ENCODE data around the gene ID3.
"Not testable (repeated sequence)": the region's sequence is repeated elsewhere in the genome, so short reads cannot be mapped to it uniquely, and the experiment has no call there.

The ID3 gene

DNA sequence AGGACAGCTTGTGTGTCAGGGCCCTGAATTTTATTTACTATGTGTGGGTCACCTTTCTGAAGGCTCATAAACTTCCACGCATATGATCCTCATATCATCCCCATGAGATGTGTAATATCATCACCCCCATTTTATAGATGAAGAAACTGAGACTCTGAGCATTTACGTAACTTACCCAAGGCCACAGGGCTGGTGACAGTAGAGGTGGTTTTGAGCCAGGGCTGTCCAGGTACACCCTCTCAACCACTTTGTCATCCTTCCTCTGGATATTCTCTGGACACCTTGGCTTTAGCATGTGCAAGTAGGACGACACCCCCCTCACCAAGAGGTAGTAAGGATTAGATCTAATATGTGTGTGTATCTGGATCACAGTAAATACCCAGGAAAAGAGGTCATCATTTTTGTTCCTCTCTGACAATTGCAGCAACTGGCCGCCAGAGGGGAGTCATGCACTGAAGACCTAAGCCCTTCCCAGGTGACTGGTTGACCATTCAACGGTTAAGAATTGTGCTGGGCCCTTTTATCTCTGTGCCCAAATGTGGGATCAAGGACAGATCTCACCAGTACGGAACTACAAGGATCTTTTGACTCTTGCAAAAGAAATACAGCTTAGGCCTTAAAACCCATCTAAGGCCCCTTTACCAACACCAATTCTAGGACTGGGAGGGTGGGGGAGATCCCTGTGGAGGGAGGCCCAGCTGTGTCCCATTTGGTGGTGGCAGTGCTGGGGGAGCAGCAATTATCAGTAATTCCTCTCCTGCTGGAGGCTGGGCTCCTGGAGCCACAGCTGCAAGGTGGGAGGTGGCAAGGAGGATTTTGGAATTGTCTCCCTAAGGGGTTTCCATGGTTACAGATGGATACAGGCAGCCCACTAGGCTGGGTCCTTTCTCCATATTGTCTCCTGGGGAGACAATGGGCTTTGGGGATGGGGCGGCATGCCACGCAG is 14.6 kb downstream of the ID3 start:
- Histone ChIP-seq H3K27ac (ENCODE audit: low read length) (no peak overlapping the region), H3K9me3 (ENCODE audit: control insufficient read depth in 2 of 2, low read length in 2 of 2) (no peaks in the 10 kb centered on the region), H3K4me1 (ENCODE audit: control insufficient read depth, insufficient read depth, low read length) (peaks cover 14% of the 10 kb centered on the region), H3K36me3 (ENCODE audit: control insufficient read depth in 2 of 2, insufficient read depth in 2 of 2, low read length in 2 of 2) (no peaks in the 10 kb centered on the region), H3K9ac (ENCODE audit: low read length in 2 of 2) (peak overlapping the region in 1 of 2 donors; percentile 21), H3K27me3 (ENCODE audit: control insufficient read depth in 1 of 2, insufficient read depth in 2 of 2, low read length in 2 of 2) (no peaks in the 10 kb centered on the region), H3K4me3 (ENCODE audit: low read length in 2 of 2) (peak overlapping the region in 1 of 2 donors; percentile 8)

DNA sequence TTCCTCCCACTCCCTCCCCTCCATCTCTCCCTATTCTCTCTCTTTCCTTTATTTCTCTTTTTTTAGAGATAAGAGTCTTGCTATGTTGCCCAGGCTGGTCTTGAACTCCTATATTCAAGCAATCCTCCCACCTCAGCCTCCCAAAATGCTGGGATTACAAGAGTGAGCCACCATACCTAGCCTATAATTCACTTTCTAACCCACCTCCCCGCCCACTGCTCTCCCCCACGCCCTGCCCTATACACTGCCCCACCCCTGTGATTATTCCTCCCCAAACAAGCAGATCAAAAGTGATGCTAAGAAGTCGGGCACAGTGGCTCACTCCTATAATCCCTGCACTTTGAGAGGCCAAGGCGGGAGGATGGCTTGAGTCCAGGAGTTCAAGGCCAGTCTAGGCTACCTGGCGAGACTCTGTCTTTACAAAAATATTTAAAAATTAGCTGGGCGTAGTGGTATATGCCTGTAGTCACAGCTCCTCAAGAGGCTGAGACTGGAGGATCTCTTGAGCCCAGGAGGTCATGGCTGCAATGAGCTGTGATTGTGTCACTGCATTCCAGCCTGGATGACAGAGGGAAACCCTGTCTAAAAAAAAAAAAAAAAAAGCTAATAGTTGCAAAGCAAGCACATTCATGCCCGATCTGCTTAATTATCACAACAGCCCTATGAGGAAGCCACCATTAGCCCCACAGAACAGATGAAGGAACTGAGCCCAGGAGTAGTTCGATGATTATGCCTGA is 15.4 kb downstream of the ID3 start:
- peaks cover 18% of the 10 kb centered on the region for H3K4me1 ChIP-seq (ENCODE audit: control insufficient read depth, insufficient read depth, low read length)
- H3K27ac ChIP-seq (ENCODE audit: low read length), result no peak overlapping the region
- H3K4me3 ChIP-seq (ENCODE audit: low read length in 2 of 2), result no peak overlapping the region
- no peaks in the 10 kb centered on the region for H3K9me3 ChIP-seq (ENCODE audit: control insufficient read depth in 2 of 2, low read length in 2 of 2)
- H3K27me3 ChIP-seq (ENCODE audit: control insufficient read depth in 1 of 2, insufficient read depth in 2 of 2, low read length in 2 of 2), result no peaks in the 10 kb centered on the region
- H3K36me3 ChIP-seq (ENCODE audit: control insufficient read depth in 2 of 2, insufficient read depth in 2 of 2, low read length in 2 of 2), result no peaks in the 10 kb centered on the region
- no peak overlapping the region for H3K9ac ChIP-seq (ENCODE audit: low read length in 2 of 2)

GRCh38 chr1:23542940-23543339 is 16.4 kb downstream of the ID3 start:
- not testable (repeated sequence) for H3K9me3 ChIP-seq (ENCODE audit: control insufficient read depth in 2 of 2, low read length in 2 of 2); H3K4me3 ChIP-seq (ENCODE audit: low read length in 2 of 2); H3K9ac ChIP-seq (ENCODE audit: low read length in 2 of 2); H3K36me3 ChIP-seq (ENCODE audit: control insufficient read depth in 2 of 2, insufficient read depth in 2 of 2, low read length in 2 of 2); H3K27ac ChIP-seq (ENCODE audit: low read length); H3K27me3 ChIP-seq (ENCODE audit: control insufficient read depth in 1 of 2, insufficient read depth in 2 of 2, low read length in 2 of 2)
- peaks cover 18% of the 10 kb centered on the region for H3K4me1 ChIP-seq (ENCODE audit: control insufficient read depth, insufficient read depth, low read length)

DNA sequence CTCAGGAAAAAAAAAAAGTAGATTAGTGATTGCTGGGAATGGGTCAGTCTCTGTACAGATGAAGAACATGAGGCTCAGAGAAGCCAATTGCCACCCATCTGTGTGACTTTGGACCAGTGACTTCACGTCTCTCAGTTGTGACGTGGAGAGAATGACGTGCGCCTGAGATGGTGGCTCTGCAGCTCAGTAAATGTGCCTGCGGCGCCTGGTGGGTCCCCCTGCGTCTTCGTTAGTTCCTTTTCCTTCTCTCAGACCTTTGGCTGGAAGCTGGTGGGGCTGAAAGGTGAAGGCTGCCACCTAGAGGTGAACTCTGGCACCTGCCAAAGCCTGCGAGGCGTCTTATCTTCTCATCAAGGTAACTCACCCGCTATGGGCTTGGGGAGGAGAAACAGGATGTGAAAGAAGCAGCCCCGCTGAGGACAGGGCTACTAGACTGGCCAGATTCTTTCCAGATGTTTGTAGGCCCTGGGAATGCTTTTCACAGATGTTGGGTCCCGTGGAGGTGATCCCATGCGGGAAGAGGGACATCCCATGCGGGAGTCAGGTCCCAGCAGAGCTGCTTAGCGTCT is 19.5 kb downstream of the ID3 start:
- Histone ChIP-seq H3K9me3 (ENCODE audit: control insufficient read depth in 2 of 2, low read length in 2 of 2) (no peaks in the 10 kb centered on the region), H3K27me3 (ENCODE audit: control insufficient read depth in 1 of 2, insufficient read depth in 2 of 2, low read length in 2 of 2) (no peaks in the 10 kb centered on the region), H3K4me3 (ENCODE audit: low read length in 2 of 2) (peak overlapping the region in 1 of 2 donors; percentile 58), H3K27ac (ENCODE audit: low read length) (no peak overlapping the region), H3K4me1 (ENCODE audit: control insufficient read depth, insufficient read depth, low read length) (peaks cover 10% of the 10 kb centered on the region), H3K9ac (ENCODE audit: low read length in 2 of 2) (peak overlapping the region in 1 of 2 donors; percentile 62), H3K36me3 (ENCODE audit: control insufficient read depth in 2 of 2, insufficient read depth in 2 of 2, low read length in 2 of 2) (no peaks in the 10 kb centered on the region)

- no peaks in the 10 kb centered on the region for H3K9me3 ChIP-seq (ENCODE audit: control insufficient read depth in 2 of 2, low read length in 2 of 2)
- H3K27ac ChIP-seq (ENCODE audit: low read length), result no peak overlapping the region
- H3K9ac ChIP-seq (ENCODE audit: low read length in 2 of 2), result no peak overlapping the region
- H3K36me3 ChIP-seq (ENCODE audit: control insufficient read depth in 2 of 2, insufficient read depth in 2 of 2, low read length in 2 of 2), result no peaks in the 10 kb centered on the region
- no peaks in the 10 kb centered on the region for H3K27me3 ChIP-seq (ENCODE audit: control insufficient read depth in 1 of 2, insufficient read depth in 2 of 2, low read length in 2 of 2)
- peaks cover 7% of the 10 kb centered on the region for H3K4me1 ChIP-seq (ENCODE audit: control insufficient read depth, insufficient read depth, low read length)
- no peak overlapping the region for H3K4me3 ChIP-seq (ENCODE audit: low read length in 2 of 2)
Measured at GRCh38 chr1:23537296-23537973, 21.9 kb downstream of the ID3 start.

- H3K36me3 ChIP-seq (ENCODE audit: control insufficient read depth in 2 of 2, insufficient read depth in 2 of 2, low read length in 2 of 2), result no peaks in the 10 kb centered on the region
- no peak overlapping the region for H3K4me3 ChIP-seq (ENCODE audit: low read length in 2 of 2)
- peaks cover 20% of the 10 kb centered on the region for H3K4me1 ChIP-seq (ENCODE audit: control insufficient read depth, insufficient read depth, low read length)
- H3K9ac ChIP-seq (ENCODE audit: low read length in 2 of 2), result no peak overlapping the region
- H3K9me3 ChIP-seq (ENCODE audit: control insufficient read depth in 2 of 2, low read length in 2 of 2), result no peaks in the 10 kb centered on the region
- peaks cover 11 to 13% of the 10 kb centered on the region in 2 donors for H3K27me3 ChIP-seq (ENCODE audit: control insufficient read depth in 1 of 2, insufficient read depth in 2 of 2, low read length in 2 of 2)
- no peak overlapping the region for H3K27ac ChIP-seq (ENCODE audit: low read length)
Measured at GRCh38 chr1:23533246-23534023, 25.9 kb downstream of the ID3 start.

DNA sequence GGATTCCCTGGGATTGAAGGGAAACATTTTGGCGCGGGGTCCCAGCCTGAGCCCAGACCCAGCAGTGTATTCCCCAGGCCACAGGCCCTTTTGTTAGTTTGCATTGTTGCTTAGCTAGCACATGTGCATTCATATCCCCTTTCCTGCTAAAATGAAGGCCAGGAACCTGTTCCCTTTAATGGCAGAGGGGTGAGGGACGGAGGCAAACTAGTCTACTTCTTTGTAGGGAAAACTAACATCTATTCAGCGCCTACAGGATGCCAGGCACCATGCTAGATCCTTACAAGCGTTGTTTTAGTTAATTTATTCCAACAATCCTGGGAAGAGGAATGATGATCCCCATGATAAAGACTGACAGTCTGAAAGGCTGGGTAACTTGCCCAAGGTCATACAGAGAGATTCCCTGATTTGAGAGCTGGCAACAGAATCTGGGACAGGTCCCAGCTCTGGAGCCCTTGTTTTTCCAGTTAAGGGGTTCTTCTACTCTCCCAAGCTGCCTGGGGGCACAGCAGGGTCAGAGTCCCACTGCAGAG is 27.7 kb downstream of the ID3 start:
- Histone ChIP-seq H3K9me3 (ENCODE audit: control insufficient read depth in 2 of 2, low read length in 2 of 2) (no peaks in the 10 kb centered on the region), H3K4me3 (ENCODE audit: low read length in 2 of 2) (peak overlapping the region; percentile 62 to 63), H3K4me1 (ENCODE audit: control insufficient read depth, insufficient read depth, low read length) (peaks cover 24% of the 10 kb centered on the region), H3K27ac (ENCODE audit: low read length) (peak overlapping the region; percentile 41), H3K36me3 (ENCODE audit: control insufficient read depth in 2 of 2, insufficient read depth in 2 of 2, low read length in 2 of 2) (no peaks in the 10 kb centered on the region), H3K9ac (ENCODE audit: low read length in 2 of 2) (peak overlapping the region; percentile 51 to 60), H3K27me3 (ENCODE audit: control insufficient read depth in 1 of 2, insufficient read depth in 2 of 2, low read length in 2 of 2) (peaks cover 17 to 18% of the 10 kb centered on the region in 2 donors)

DNA sequence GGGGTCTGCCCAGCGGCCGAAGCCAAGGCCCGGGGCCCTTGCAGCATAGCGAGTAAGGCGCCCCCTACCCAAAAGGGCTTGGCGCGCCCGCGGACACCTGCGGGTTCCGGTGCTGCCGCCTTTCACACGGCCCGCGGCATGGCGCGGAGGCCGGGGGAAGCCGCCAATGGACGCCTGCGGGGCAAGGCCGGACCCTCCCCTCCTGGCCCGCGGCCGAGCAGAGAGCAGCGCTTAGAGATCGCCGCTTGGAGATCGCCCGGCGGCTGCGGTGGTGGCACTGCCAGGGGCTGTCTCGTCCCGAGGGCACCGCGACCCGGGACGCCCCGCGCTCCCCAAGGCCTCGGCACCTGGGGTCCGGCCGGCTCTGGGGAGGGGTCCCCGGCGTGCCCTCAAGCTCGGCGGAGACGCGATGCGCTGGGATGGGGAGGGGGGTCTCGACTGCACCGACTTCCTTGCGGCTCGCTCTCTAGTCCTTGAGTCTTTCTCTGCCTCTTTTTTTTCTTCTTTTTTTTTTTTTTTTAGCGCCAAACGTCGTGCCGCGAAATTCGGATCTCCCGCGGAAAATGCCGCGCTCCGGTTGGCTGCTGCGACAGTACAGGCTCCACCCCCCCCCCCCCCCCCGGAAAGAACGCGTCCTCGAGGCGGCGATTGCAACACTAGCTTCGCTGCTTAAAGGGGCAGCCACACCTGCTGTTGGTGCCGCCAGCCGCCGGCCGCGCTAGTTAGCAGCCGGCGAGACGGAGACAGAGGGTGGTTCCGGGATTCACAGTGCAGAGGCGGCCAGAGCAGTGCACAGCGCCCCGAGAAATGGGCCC is 28.3 kb downstream of the ID3 start, which contains the start of gene E2F2:
Gene E2F2, minus strand, starts transcription at position 487 of the 815 bp plus-strand sequence. Its CDS starts 440 bp downstream, at position 47.
- H3K4me1 ChIP-seq (ENCODE audit: control insufficient read depth, insufficient read depth, low read length), result peaks cover 24% of the 10 kb centered on the region
- no peaks in the 10 kb centered on the region for H3K36me3 ChIP-seq (ENCODE audit: control insufficient read depth in 2 of 2, insufficient read depth in 2 of 2, low read length in 2 of 2)
- H3K27me3 ChIP-seq (ENCODE audit: control insufficient read depth in 1 of 2, insufficient read depth in 2 of 2, low read length in 2 of 2), result peaks cover 17 to 18% of the 10 kb centered on the region in 2 donors
- H3K9me3 ChIP-seq (ENCODE audit: control insufficient read depth in 2 of 2, low read length in 2 of 2), result no peaks in the 10 kb centered on the region
- H3K9ac ChIP-seq (ENCODE audit: low read length in 2 of 2), result peak within 1 kb of the TSS; percentile 51 to 60
- H3K4me3 ChIP-seq (ENCODE audit: low read length in 2 of 2), result peak within 1 kb of the TSS; percentile 62 to 70
- peak within 1 kb of the TSS; percentile 41 for H3K27ac ChIP-seq (ENCODE audit: low read length)

DNA sequence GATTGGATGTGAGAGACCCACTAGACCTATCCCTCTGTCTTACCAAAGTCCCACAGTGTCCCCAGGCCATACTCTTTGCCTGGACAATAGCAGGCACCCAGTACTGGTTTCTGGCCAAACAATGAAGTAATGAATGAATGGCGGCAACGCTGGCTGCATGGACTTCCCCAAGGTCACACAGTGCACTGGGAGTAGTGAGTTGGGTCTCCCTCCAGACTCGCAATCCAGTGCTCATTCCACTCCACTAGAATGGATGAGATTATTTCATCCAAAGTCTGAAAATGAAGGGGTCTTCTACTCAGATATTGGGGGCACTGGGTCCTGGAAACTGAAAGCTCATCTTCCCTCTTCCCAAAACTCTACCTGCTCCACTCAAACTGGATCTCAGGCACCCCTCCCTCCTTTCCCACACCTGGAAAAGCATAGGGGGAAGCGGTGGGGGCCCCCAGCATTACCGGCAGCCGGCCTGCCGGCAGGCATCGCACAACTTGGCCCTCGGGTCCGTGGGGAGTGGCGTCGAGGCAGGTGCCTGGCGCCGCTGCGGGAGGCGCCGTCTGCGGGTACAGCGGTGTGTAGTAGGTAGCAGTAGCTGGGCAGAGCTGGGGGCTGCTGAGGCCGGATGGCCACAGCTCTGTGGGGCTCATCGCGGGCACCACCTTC is 29.1 kb downstream of the ID3 start:
- Histone ChIP-seq H3K27ac (ENCODE audit: low read length) (no peak overlapping the region), H3K9ac (ENCODE audit: low read length in 2 of 2) (peak overlapping the region in 1 of 2 donors; percentile 27), H3K9me3 (ENCODE audit: control insufficient read depth in 2 of 2, low read length in 2 of 2) (no peaks in the 10 kb centered on the region), H3K4me1 (ENCODE audit: control insufficient read depth, insufficient read depth, low read length) (peaks cover 24% of the 10 kb centered on the region), H3K27me3 (ENCODE audit: control insufficient read depth in 1 of 2, insufficient read depth in 2 of 2, low read length in 2 of 2) (peaks cover 17 to 18% of the 10 kb centered on the region in 2 donors), H3K36me3 (ENCODE audit: control insufficient read depth in 2 of 2, insufficient read depth in 2 of 2, low read length in 2 of 2) (no peaks in the 10 kb centered on the region), H3K4me3 (ENCODE audit: low read length in 2 of 2) (peak overlapping the region; percentile 57 to 70)
